Measurements from ENCODE around the gene SMIM35. TPM values are rescaled to one million over a fixed set of nuclear protein-coding genes. Genes with fewer than 3 reads are reported as not detected.
"Not testable (repeated sequence)": the region's sequence is repeated elsewhere in the genome, so short reads cannot be mapped to it uniquely, and the experiment has no call there.

SMIM35 gene
- total RNA-seq, 1 experiment from 2014 or later: not detected

- DNase-seq (ENCODE audit: low spot score): no peak
Observed at GRCh38 chr11:118042141-118042540, 44.6 kb downstream of the SMIM35 start.

- DNase-seq (ENCODE audit: low spot score): no peak
Observed at GRCh38 chr11:118033443-118033842, 53.3 kb downstream of the SMIM35 start.

DNA sequence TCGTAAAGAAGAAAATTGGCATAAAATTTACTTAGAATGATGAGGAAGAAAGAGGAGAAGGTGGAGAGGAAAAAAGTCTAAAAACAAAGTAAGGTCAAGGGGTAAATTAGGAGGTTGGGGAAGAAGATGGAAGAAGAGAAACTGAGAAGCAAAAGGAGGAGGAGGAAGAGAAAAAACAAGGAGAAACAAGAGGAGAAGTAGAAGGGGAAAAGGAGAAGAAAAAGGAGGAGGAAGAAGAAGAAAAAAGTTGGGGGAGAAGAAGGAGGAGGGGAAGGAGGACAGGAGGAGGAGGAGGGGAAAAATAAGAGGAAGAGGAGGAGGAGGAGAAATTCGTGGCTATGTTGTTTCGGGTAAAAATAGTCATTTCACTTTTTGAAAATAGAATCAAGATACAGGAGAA, 58.1 kb downstream of the SMIM35 start:
- no peak for DNase-seq (ENCODE audit: low spot score)

- DNase-seq (ENCODE audit: low spot score): no peak
Observed at GRCh38 chr11:118027694-118028093, 59.1 kb downstream of the SMIM35 start.

DNA sequence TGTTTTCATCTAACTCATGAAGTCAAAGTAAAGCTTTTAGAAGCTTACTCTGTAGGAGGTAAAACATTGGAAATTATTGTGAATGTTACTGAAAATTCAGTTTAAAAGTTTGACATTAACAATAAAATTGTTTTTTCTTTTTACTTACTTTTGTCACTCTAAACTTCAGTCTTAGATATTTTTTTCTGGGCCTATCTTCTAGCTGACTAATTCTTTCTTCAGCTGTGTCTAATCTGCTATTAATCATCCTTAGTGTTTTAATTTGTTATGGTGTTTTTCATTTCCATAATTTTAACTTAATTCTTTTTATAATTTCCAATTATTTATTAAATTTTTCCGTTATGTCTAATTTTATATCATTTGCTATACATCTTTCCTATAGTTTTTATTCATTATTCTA, 65.6 kb downstream of the SMIM35 start:
- no peak for DNase-seq (ENCODE audit: low spot score)

DNA sequence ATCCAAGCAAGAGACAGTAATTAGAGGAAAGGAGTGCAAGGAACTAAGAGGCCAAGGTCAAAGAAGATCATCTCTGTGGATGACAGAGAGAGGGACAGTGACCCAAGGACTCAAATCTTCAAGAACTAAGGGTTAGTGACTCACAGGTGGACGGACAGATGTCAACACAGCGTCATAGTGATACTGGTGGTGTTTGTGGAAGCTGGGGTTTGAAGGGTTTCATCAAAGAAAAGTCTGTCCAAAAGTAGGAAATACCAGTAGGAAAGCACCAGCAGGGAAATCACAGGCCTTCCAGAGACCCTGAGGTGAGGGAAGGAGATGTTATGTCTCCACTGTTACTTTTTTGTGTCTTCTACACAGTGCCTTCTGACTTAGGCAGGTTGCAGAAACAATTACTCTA, 68.4 kb downstream of the SMIM35 start:
- DNase-seq (ENCODE audit: low spot score): no peak

- no peak for DNase-seq (ENCODE audit: low spot score)
Observed at GRCh38 chr11:118017631-118018315, 69.0 kb downstream of the SMIM35 start.

- no peak for DNase-seq (ENCODE audit: low spot score)
Observed at GRCh38 chr11:118017111-118017510, 69.7 kb downstream of the SMIM35 start.

DNA sequence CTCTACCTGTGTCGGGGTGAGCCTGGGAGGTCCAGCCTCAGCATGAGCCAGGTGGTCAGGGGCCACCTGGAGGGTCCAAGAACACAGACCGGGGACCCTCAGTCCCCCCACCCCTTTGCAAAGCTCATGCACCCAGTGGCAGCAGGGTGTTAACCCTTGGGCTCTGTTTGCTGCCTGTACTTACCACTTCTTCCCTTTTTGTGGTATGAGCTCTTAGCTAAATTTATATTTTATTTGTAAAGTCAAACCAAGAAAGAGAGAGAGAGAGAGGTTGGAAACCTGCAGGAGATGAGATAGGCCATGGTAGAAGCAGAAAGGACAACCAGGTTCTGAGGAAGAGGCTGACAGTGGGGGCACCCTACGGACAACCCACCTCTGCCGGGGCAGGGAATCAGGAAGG, 70.7 kb downstream of the SMIM35 start:
- no peak for DNase-seq (ENCODE audit: low spot score)

GRCh38 chr11:118015385-118015841, 71.3 kb downstream of the SMIM35 start:
- no peak for DNase-seq (ENCODE audit: low spot score)

DNA sequence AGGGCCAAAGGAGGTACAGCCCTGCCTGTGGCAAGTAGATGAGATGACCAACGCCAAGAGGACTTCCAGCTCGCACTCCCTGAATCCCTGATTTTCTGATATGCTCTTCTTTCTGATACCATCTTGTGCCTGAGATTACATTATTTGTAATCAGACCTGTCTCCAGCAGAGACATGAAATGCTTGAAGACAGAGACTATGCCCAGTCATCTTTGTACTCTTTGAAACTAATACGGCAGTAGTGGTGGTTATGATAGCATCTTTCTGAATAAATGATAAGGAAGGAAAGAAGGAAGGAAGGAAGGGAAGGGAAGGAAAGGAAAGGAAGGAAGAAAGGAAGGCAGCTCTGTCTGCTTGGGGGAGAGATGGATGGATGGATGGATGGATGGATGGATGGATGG, 72.7 kb downstream of the SMIM35 start:
- DNase-seq (ENCODE audit: low spot score): no peak

DNA sequence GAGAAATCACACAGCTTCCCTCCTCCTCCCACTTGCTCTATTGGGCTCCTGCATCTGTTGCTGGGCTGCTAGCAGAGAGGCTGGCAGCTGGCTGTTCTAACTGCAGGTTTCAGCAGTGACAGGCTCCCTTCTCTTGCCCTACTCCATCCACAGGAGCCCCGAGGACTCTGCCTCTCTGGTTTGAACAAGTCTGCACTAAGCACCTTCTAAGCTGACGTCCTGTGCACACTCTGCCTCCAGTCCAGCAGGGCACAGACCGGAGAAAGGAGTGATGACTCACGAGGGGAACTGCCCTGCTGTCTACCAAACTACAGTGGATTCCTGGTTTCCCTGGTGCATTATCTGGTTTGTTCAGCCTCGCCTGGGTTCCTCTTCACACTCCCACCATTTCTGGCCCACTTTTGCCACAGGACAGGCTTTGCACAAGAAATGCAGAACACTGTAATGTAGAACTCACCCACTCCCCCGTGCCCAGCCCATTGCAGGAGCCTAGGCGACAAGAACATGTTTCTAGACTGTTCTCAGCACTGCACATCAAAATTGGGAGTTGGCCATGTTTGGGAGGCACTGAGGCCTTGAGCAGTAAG, 74.6 kb downstream of the SMIM35 start:
- DNase-seq (ENCODE audit: low spot score): no peak

GRCh38 chr11:118010738-118011461, 75.9 kb downstream of the SMIM35 start:
- DNase-seq (ENCODE audit: low spot score): no peak

DNA sequence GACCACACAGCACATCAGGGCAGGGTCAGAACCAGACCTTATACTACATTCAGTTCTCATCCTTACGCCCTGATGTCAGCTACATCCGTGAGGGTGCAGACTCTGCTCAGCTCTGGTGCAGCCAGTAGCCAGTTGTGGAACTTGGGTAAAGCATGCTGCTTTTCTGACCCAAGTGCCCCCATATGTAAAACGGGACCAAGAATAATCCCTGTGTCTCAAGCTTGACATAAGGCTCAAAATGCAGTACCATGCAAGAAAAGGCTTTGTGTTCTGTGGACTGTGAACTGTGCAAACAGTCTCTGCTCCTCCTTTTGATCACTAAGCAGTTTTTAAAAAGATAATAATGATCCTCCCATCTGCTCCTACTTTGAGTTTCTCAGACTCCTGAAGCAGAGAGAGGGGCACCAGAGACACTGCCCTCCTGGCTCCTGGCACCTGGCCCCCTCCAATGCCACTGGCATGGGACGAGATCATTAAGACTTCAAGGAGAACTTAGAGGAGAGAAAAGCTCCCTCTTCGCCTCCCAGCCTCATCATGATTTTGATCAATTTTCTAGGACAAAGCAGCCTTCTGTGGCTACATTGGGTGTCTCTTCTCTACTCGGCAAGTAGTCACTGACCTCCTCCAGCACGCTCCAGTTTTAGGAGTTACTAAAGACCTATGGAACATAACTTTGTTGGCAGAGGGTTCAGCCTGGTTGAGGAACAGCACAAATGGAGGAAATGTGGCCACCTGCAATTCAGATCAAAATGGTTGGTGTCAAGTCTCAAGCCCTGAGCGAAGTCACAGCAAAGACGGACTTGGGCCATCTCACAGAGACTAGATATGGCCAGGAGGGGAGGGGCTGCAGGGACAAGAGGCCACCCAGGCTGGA, 76.7 kb downstream of the SMIM35 start:
- DNase-seq (ENCODE audit: low spot score): no peak

- no peak for DNase-seq (ENCODE audit: low spot score)
Observed at GRCh38 chr11:118008271-118008911, 78.4 kb downstream of the SMIM35 start.

DNA sequence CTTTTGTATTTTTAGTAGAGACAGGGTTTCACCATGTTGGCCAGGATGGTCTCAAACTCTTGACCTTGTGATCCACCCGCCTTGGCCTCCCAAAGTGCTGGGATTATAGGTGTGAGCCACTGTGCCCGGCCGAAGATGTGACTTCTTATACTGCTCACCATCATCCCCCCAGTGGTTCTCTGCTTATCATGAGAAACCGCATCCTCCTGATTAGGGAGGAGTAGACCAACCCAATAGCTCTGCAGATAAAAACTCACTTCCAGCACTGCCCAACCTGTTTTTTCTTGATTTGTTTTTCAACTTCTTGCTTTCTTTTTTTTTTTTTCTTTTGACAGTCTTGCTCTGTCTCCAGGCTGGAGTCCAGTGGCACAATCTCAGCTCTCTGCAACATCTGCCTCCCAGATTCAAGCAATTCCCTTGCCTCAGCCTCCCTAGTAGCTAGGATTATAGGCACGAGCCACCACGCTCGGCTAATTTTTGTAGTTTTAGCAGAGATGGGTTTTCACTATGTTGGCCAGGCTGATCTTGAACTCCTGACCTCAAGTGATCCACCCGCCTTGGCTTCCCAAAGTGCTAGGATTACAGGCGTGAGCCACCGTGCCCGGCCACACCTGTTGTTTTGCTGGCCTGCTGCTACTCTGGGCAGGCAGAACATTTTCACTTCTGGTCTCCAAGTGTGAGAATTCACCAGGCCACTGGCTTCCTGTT, 79.0 kb downstream of the SMIM35 start:
- DNase-seq (ENCODE audit: low spot score): not testable (repeated sequence)

DNA sequence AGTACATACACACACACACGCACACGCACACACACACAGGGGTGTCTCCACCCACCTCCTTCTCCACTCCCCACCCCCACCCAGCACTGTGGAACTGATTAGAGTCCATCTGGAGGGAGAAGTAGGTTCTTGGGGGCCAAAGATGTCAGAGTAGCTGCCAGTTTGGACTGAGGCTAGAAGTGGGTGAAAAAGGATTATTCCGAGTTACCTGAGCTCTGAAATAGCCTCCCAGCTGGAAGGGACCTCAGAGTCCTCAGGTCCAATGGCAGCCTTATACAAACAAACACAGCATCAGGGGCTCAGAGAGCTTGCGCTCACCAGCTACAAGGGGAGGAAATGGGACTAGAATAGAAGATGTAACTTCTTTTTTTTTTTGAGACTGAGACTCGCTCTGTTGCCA, 79.7 kb downstream of the SMIM35 start:
- no peak for DNase-seq (ENCODE audit: low spot score)

GRCh38 chr11:118006153-118006534, 80.6 kb downstream of the SMIM35 start:
- DNase-seq (ENCODE audit: low spot score): no peak

DNA sequence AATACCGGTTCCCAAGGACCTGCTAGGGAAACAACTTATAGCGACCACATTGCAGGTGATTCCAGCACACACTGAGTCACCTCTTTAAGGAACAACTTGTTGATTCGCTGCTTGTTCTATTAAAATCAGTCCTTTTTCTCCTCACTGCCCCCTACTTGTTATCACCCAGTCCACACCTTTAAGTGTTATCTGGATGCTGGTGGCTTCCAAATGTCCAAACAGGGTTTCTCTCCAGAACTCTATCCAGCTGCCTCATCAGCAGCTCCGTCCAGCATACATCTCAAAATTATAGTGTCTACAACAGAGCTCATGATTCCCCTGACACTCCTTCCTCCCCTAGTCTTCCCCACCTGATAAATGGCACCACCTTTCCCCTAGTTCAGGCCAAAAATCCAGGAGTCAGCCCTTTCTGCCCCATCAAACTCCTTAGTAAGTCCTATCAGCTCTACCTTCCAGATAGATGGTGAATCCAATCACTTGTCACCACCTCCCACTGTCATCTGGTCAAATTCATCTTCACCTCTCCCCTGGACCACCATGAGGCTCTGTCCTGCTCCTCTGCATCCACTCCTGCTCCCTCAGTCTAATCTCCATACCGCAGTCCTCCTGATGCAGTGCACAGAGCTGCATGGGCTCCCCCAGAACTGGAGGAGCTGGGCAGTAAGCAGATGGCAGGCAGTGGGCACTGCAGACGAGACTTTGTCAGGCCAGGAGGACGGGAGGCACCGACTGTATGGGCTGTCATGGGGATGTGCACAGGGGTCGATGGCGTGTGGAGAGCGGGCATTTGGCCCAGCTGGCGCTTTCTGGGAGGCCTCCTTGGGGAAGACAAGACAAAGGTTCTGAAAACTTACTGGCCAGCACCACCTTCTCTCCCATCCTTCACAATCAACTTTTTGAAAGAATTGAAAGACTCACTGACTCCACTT, 81.3 kb downstream of the SMIM35 start:
- no peak for DNase-seq (ENCODE audit: low spot score)

Data from H4 (cell line).